HEK293 (cell line): Measurements from ENCODE around the gene CD276.
"Not testable (repeated sequence)": the region's sequence is repeated elsewhere in the genome, so short reads cannot be mapped to it uniquely, and the experiment has no call there.

Experiments used
- CTCF ChIA-PET: fragments of 350-600 bp; formaldehyde crosslinking; extraction: SDS; loops from one replicate; lab custom pipeline; 2021; ENCODE audit warnings: antibody characterized with exemption; lab: Yijun Ruan, JAX
- POLR2A ChIA-PET: fragments of 300-600 bp; formaldehyde crosslinking; extraction: SDS; loops from one replicate; lab custom pipeline; 2020; ENCODE audit warnings: antibody characterized with exemption, inconsistent platforms; lab: Yijun Ruan, JAX
- H3K27ac ChIP-seq: fragments of 200-500 bp; sonication (Bioruptor generic); 2 replicates; pipeline ENCODE4 v1.5.1; 2014; ENCODE audit warnings: low read depth, low read length, control low read depth, inconsistent platforms; ENCODE audit errors: extremely low read depth
- H3K36me3 ChIP-seq, 2 experiments: fragments of 200-500 bp in 1 of 2; sonication (Bioruptor generic) in 1 of 2; 1 replicate in 1 of 2; 2 replicates in 1 of 2; pipeline ENCODE4 v1.5.1; 2014 to 2017; ENCODE audit warnings: inconsistent platforms in 2 of 2, low read length in 2 of 2; ENCODE audit not compliant: control insufficient read depth in 2 of 2, insufficient read depth in 1 of 2
- H3K4me1 ChIP-seq: fragments of 200-500 bp; sonication (Bioruptor generic); 2 replicates; pipeline ENCODE4 v1.5.1; 2014; ENCODE audit warnings: mild to moderate bottlenecking, low read length, inconsistent platforms; ENCODE audit not compliant: control insufficient read depth, insufficient read depth
- H3K4me3 ChIP-seq: 2 replicates; pipeline ENCODE4 v1.5.1; 2011; ENCODE audit warnings: low read depth, mild to moderate bottlenecking, control low read depth, low read length, moderate library complexity
- H3K9me3 ChIP-seq: fragments of 200-500 bp; sonication (Bioruptor generic); 2 replicates; pipeline ENCODE4 v1.5.1; 2014; ENCODE audit warnings: low read depth, low read length, inconsistent platforms; ENCODE audit not compliant: control insufficient read depth, insufficient read depth
- GLI2 ChIP-seq: fragments of 450-650 bp; formaldehyde crosslinking; IDR thresholded peaks from 2 replicates; pipeline ENCODE4; 2017; ENCODE audit warnings: missing biosample characterization, missing genetic modification characterization, low read depth, borderline replicate concordance
- GLIS2 ChIP-seq: fragments of 450-650 bp; formaldehyde crosslinking; IDR thresholded peaks from 2 replicates; pipeline ENCODE4 v1.5.1; 2016; ENCODE audit warnings: missing biosample characterization, missing genetic modification characterization
- HIC1 ChIP-seq: fragments of 450-650 bp; formaldehyde crosslinking; IDR thresholded peaks from 2 replicates; pipeline ENCODE4 v1.5.1; 2016; ENCODE audit warnings: missing biosample characterization, missing genetic modification characterization
- IKZF3 ChIP-seq: fragments of 450-650 bp; IDR thresholded peaks from 2 replicates; pipeline ENCODE4 v1.5.0; 2018; ENCODE audit warnings: missing biosample characterization, mild to moderate bottlenecking, missing genetic modification characterization, moderate library complexity
- MEIS1 ChIP-seq: sonication (generic); formaldehyde crosslinking; IDR thresholded peaks from 2 replicates; pipeline ENCODE4 v1.8.1; 2022; ENCODE audit warnings: missing genetic modification reagents, mild to moderate bottlenecking, borderline replicate concordance
- PRDM10 ChIP-seq: fragments of 450-650 bp; formaldehyde crosslinking; IDR thresholded peaks from 2 replicates; pipeline ENCODE4 v1.5.1; 2016; ENCODE audit warnings: missing biosample characterization, missing genetic modification characterization
- RBAK ChIP-seq: fragments of 450-650 bp; formaldehyde crosslinking; IDR thresholded peaks from 2 replicates; pipeline ENCODE4 v1.5.1; 2016; ENCODE audit warnings: missing biosample characterization, missing genetic modification characterization
- SALL2 ChIP-seq: fragments of 450-650 bp; formaldehyde crosslinking; IDR thresholded peaks from 2 replicates; pipeline ENCODE4 v1.5.0; 2017; ENCODE audit warnings: missing biosample characterization, mild to moderate bottlenecking, missing genetic modification characterization, borderline replicate concordance
- YY1 ChIP-seq: fragments of 450-650 bp; formaldehyde crosslinking; IDR thresholded peaks from 2 replicates; pipeline ENCODE4 v1.5.1; 2018; ENCODE audit warnings: missing biosample characterization, missing genetic modification characterization
- ZFP3 ChIP-seq: fragments of 450-650 bp; formaldehyde crosslinking; IDR thresholded peaks from 2 replicates; pipeline ENCODE4 v1.5.1; 2016; ENCODE audit warnings: low read depth, missing biosample characterization, missing genetic modification characterization
- ZNF132 ChIP-seq: fragments of 450-650 bp; formaldehyde crosslinking; IDR thresholded peaks from 2 replicates; pipeline ENCODE4 v1.5.1; 2017; ENCODE audit warnings: missing biosample characterization, missing genetic modification characterization, borderline replicate concordance
- ZNF140 ChIP-seq: fragments of 450-650 bp; formaldehyde crosslinking; IDR thresholded peaks from 2 replicates; pipeline ENCODE4 v1.5.1; 2016; ENCODE audit warnings: missing biosample characterization, missing genetic modification characterization
- ZNF23 ChIP-seq: fragments of 450-650 bp; formaldehyde crosslinking; IDR thresholded peaks from 2 replicates; pipeline ENCODE4 v1.5.1; 2016; ENCODE audit warnings: missing biosample characterization, missing genetic modification characterization, borderline replicate concordance
- ZNF24 ChIP-seq: fragments of 450-650 bp; formaldehyde crosslinking; IDR thresholded peaks from 2 replicates; pipeline ENCODE4 v1.5.1; 2016; ENCODE audit warnings: missing biosample characterization, missing genetic modification characterization
- ZNF248 ChIP-seq: fragments of 450-650 bp; formaldehyde crosslinking; IDR thresholded peaks from 2 replicates; pipeline ENCODE4 v1.5.1; 2017; ENCODE audit warnings: missing biosample characterization, missing genetic modification characterization
- ZNF341 ChIP-seq: fragments of 450-650 bp; formaldehyde crosslinking; IDR thresholded peaks from 2 replicates; pipeline ENCODE4; 2016; ENCODE audit warnings: low read depth, missing biosample characterization, missing genetic modification characterization
- ZNF37A ChIP-seq: fragments of 450-650 bp; IDR thresholded peaks from 2 replicates; pipeline ENCODE4 v1.5.1; 2018; ENCODE audit warnings: missing biosample characterization, missing genetic modification characterization
- ZNF501 ChIP-seq: fragments of 450-650 bp; formaldehyde crosslinking; IDR thresholded peaks from 2 replicates; pipeline ENCODE4 v1.5.1; 2016; ENCODE audit warnings: missing biosample characterization, missing genetic modification characterization
- ZNF510 ChIP-seq: fragments of 450-650 bp; formaldehyde crosslinking; IDR thresholded peaks from 2 replicates; pipeline ENCODE4 v1.5.1; 2018; ENCODE audit warnings: mild to moderate bottlenecking, missing genetic modification characterization, missing biosample characterization; ENCODE audit not compliant: insufficient replicate concordance
- ZNF600 ChIP-seq: fragments of 450-650 bp; formaldehyde crosslinking; IDR thresholded peaks from 2 replicates; pipeline ENCODE4 v1.5.1; 2016; ENCODE audit warnings: missing biosample characterization, missing genetic modification characterization
- ZNF658 ChIP-seq: fragments of 450-650 bp; formaldehyde crosslinking; IDR thresholded peaks from 2 replicates; pipeline ENCODE4; 2016; ENCODE audit warnings: missing biosample characterization, missing genetic modification characterization
- ZNF76 ChIP-seq: fragments of 450-650 bp; formaldehyde crosslinking; IDR thresholded peaks from 2 replicates; pipeline ENCODE4; 2016; ENCODE audit warnings: low read depth, missing biosample characterization, missing genetic modification characterization, borderline replicate concordance
- ZNF776 ChIP-seq: fragments of 450-650 bp; formaldehyde crosslinking; IDR thresholded peaks from 2 replicates; pipeline ENCODE4 v1.5.0; 2017; ENCODE audit warnings: missing biosample characterization, missing genetic modification characterization, borderline replicate concordance
- ZNF837 ChIP-seq: fragments of 450-650 bp; formaldehyde crosslinking; IDR thresholded peaks from 2 replicates; pipeline ENCODE4 v1.5.1; 2016; ENCODE audit warnings: missing biosample characterization, missing genetic modification characterization
- ZNF843 ChIP-seq: fragments of 450-650 bp; formaldehyde crosslinking; IDR thresholded peaks from 2 replicates; pipeline ENCODE4 v1.5.1; 2016; ENCODE audit warnings: missing biosample characterization, missing genetic modification characterization

CD276 gene

DNA sequence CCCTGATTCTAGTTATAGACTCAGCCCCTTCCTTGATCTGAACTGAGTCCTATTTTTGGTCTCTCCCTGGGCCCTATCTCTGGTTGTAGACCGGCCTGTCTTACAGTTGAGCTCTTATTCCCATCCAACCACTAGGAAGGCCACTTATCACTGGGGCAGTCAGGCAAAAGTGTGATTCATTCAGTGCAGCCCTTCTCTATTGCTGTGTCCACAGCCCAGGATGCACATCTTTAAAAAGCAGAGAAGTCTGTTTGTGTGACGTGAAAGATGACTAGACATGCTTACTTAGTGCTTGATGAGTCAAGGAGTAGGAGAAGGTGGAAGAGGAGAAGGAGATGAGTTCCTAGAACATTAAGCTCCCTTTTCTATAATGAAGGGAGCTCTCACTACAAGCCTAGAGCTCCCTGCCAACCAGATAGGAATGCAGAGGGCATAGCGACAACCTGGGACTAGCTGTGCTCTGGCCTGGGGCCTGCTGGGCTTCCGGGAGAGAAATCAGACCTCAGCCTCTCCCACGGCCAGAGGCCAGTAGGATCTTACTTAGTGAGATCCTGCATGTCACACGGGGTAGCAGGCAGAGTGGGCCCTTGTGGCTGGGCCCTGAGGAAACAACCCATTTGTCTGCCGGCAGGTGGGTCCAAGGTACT lies 43.3 kb downstream of the CD276 start (continued):
- no peak for TF ChIP-seq MEIS1
- no peak for TF ChIP-seq ZNF501 (tag by site-specific recombination)
- no peak for TF ChIP-seq ZNF600 (tag by site-specific recombination)
- no peak for TF ChIP-seq ZNF776
- no peak for TF ChIP-seq SALL2 (tag by site-specific recombination)
- TF ChIP-seq ZNF658: no peak

- H3K36me3 ChIP-seq, H3K27ac ChIP-seq, H3K9me3 ChIP-seq, H3K4me1 ChIP-seq, POLR2A ChIA-PET, CTCF ChIA-PET, H3K4me3 ChIP-seq: not testable (repeated sequence)
Measured at GRCh38 chr15:73732051-73732450, 47.9 kb downstream of the CD276 start.

DNA sequence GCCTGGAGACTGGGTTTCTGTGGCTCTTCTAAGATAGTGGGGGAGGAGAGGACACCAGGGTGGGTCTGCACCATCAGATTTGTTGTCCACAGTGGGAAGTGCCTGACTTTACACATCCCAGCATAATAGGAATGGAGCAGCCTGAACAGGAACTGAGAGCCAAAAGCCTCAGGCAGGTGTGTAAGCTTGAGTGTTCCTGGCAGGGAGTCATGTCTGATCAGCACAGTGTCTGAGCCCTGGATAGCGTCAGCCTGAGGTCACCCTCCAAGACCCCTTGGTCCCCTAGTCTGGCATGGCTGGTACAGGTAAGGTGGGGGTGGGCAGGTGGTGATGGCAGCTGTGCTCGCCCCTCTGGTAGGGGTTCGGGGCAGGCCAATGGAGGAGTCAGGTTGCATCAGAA lies 48.7 kb downstream of the CD276 start:
- POLR2A ChIA-PET: no interaction called here

GRCh38 chr15:73737535-73737934 lies 53.4 kb downstream of the CD276 start:
- CTCF ChIA-PET: interaction anchor here (1.3 kb wide), 1 partner anchor 37 kb away, joined by 3 read pairs; no protein-coding TSS in a partner anchor
- TF ChIP-seq ZNF140 (no peak), ZNF837 (tag by site-specific recombination) (0 out of 2 replicates have a peak, but pooled peaks have one; percentile 30), ZNF341 (no peak), GLI2 (tag by site-specific recombination) (no peak), ZNF76 (no peak), RBAK (no peak), ZNF132 (tag by site-specific recombination) (no peak), ZNF37A (no peak), GLIS2 (tag by site-specific recombination) (0 out of 2 replicates have a peak, but pooled peaks have one; percentile 16), HIC1 (tag by site-specific recombination) (no peak), ZNF600 (tag by site-specific recombination) (0 out of 2 replicates have a peak, but pooled peaks have one; percentile 38), ZNF843 (no peak), ZNF23 (no peak)

More for the DNA sequence above, 48.7 kb downstream of the CD276 start:
- no peak overlapping the region for H3K4me3 ChIP-seq
- no peak overlapping the region for H3K27ac ChIP-seq
- TF ChIP-seq ZFP3 (tag by site-specific recombination) (no peak), ZNF248 (no peak), ZNF24 (tag by site-specific recombination) (no peak), YY1 (no peak), ZNF510 (no peak), IKZF3 (tag by site-specific recombination) (no peak), PRDM10 (tag by site-specific recombination) (no peak), ZNF837 (tag by site-specific recombination) (no peak)
- CTCF ChIA-PET: interaction anchor here (0.6 kb wide), 1 partner anchor 1010 kb away, joined by 4 read pairs; no protein-coding TSS in a partner anchor
- H3K36me3 ChIP-seq: no peaks in the 10 kb centered on the region
- no peaks in the 10 kb centered on the region for H3K9me3 ChIP-seq
- H3K4me1 ChIP-seq: no peaks in the 10 kb centered on the region

More at GRCh38 chr15:73737535-73737934, 53.4 kb downstream of the CD276 start:
- POLR2A ChIA-PET: no interaction called here
- H3K9me3 ChIP-seq: no peaks in the 10 kb centered on the region
- no peaks in the 10 kb centered on the region for H3K4me1 ChIP-seq
- no peak overlapping the region for H3K27ac ChIP-seq
- H3K36me3 ChIP-seq: peaks cover 0 to 5% of the 10 kb centered on the region in 2 experiments; a peak in 1 of 3 replicates
- H3K4me3 ChIP-seq: no peak overlapping the region
